ENCODE measurements around the gene ZNF423. TPM values are rescaled to one million over a fixed set of nuclear protein-coding genes. Genes with fewer than 3 reads are reported as not detected.

The ZNF423 gene
- total RNA-seq, 3 donors from 2014 or later (not counting 1 experiment from before 2014, with no cell fraction given), result not detected

DNA sequence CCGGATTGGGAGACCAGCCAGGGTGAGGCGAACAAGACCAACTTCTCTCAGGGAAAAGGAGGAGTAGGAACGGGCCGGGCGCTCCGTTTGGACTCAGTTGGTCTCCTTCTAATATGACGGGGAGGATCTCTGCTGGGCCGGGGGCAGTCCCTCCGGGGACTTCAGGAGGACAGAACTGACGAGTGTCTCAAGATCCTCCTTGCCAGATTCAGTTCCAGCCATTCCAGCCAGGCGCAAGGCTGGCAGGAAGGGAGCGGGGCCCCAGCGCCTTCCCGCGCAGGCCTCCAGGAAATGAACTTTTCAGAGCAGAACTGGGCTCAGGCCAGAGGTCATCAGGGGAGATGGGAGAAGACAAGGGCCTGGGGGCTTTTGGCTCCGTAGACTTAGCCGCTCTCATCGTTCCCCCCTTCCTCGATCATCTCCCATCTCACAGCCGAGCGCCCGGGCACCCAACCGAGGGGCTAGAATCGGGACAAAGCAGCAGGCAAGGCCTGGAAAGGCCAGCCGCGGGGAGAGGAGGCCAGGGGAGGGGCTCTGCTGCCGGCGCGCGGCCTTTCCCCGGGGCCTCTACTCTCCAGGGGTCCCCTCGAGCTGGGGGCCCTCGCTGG, 1.6 kb downstream of the ZNF423 start:
- peaks cover 29% of the 10 kb centered on the region for H3K27me3 ChIP-seq (ENCODE audit: control insufficient read depth, insufficient read depth, low read length)
- intact Hi-C loops (cut with micrococcal nuclease), result no loop called here
- no peak overlapping the region for H3K4me3 ChIP-seq (ENCODE audit: low read length)
- DNase-seq (no peak), ATAC-seq (no peak)
- H3K36me3 ChIP-seq (ENCODE audit: control insufficient read depth, insufficient read depth, low read length), result no peaks in the 10 kb centered on the region
- H3K4me1 Mint-ChIP-seq, result peaks cover 0 to 5% of the 10 kb centered on the region in 2 donors
- TF ChIP-seq, protein P1, sequence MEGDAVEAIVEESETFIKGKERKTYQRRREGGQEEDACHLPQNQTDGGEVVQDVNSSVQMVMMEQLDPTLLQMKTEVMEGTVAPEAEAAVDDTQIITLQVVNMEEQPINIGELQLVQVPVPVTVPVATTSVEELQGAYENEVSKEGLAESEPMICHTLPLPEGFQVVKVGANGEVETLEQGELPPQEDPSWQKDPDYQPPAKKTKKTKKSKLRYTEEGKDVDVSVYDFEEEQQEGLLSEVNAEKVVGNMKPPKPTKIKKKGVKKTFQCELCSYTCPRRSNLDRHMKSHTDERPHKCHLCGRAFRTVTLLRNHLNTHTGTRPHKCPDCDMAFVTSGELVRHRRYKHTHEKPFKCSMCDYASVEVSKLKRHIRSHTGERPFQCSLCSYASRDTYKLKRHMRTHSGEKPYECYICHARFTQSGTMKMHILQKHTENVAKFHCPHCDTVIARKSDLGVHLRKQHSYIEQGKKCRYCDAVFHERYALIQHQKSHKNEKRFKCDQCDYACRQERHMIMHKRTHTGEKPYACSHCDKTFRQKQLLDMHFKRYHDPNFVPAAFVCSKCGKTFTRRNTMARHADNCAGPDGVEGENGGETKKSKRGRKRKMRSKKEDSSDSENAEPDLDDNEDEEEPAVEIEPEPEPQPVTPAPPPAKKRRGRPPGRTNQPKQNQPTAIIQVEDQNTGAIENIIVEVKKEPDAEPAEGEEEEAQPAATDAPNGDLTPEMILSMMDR (IDR thresholded peaks at IDR 0.05), result no peak
- H3K4me3 Mint-ChIP-seq, result peak overlapping the region; percentile 84
- H3K4me1 ChIP-seq (ENCODE audit: control insufficient read depth, insufficient read depth, low read length), result peaks cover 31% of the 10 kb centered on the region
- WGBS (ENCODE audit: insufficient coverage), result 59% methylated on average over 30 of the region's 33 CpGs
- H3K9me3 ChIP-seq (ENCODE audit: control insufficient read depth, insufficient read depth, low read length), result no peaks in the 10 kb centered on the region
- no peak overlapping the region for H3K27ac Mint-ChIP-seq
- no peaks in the 10 kb centered on the region for H3K36me3 Mint-ChIP-seq
- H3K27ac ChIP-seq (ENCODE audit: low read length), result no peak overlapping the region
- peaks cover 30 to 31% of the 10 kb centered on the region in 2 donors for H3K27me3 Mint-ChIP-seq (ENCODE audit: low read depth in 2 of 2)
- H3K9me3 Mint-ChIP-seq, result no peaks in the 10 kb centered on the region

DNA sequence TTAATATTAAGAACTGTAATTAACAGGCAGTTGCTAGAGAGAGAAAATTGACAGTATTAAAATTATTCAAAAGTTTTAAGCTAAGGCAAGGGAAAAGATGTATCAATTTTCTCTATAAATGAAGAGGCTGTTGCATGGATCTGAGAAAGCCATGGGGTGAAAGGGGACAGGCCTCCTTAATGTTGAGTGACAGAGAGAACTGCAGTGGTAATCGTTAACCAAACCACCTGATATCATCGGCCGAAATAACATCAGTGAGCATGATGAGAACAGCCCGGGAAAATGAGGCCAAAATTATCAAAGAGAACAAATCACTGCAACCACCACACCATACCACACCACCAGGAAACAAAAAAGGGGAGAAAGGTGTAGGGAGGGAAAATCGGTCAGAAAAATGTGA, 3.6 kb downstream of the ZNF423 start:
- H3K4me1 ChIP-seq (ENCODE audit: control insufficient read depth, insufficient read depth, low read length), result peaks cover 14% of the 10 kb centered on the region
- no peaks in the 10 kb centered on the region for H3K36me3 ChIP-seq (ENCODE audit: control insufficient read depth, insufficient read depth, low read length)
- no peak overlapping the region for H3K27ac ChIP-seq (ENCODE audit: low read length)
- Mint-ChIP-seq H3K36me3 (no peaks in the 10 kb centered on the region), H3K27me3 (ENCODE audit: low read depth in 2 of 2) (peaks cover 25 to 31% of the 10 kb centered on the region in 2 donors), H3K27ac (no peak overlapping the region), H3K4me3 (peak overlapping the region; percentile 18), H3K4me1 (peaks cover 0 to under 1% of the 10 kb centered on the region in 2 donors), H3K9me3 (no peaks in the 10 kb centered on the region)
- intact Hi-C loops (cut with micrococcal nuclease), result no loop called here
- peaks cover 14% of the 10 kb centered on the region for H3K27me3 ChIP-seq (ENCODE audit: control insufficient read depth, insufficient read depth, low read length)
- DNase-seq, result no peak
- H3K9me3 ChIP-seq (ENCODE audit: control insufficient read depth, insufficient read depth, low read length), result no peaks in the 10 kb centered on the region
- 100% methylated on average over 1 of the region's 5 CpGs for WGBS (ENCODE audit: insufficient coverage)
- ATAC-seq, result no peak
- TF ChIP-seq, protein P1 (IDR thresholded peaks at IDR 0.05), result no peak
- no peak overlapping the region for H3K4me3 ChIP-seq (ENCODE audit: low read length)

DNA sequence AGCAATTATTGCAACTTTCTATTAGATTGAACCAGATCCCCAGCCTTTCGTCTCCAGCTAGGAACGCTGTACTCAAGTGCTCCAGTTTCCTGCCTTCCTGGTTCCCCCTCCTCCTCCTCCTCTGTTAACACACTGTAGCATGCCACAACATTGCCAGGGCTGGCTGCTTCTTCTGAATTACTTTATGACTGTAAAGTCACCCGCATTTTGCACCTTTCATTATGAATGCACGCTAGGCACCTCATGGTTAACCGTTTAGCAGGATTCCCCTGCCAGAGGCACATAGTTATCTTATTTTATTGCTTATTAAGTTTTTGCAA, 4.5 kb downstream of the ZNF423 start:
- no peak for ATAC-seq
- 87% methylated on average over 5 of the region's 5 CpGs for WGBS (ENCODE audit: insufficient coverage)
- H3K27me3 Mint-ChIP-seq (ENCODE audit: low read depth in 2 of 2), result peaks cover 22 to 31% of the 10 kb centered on the region in 2 donors

More for the DNA sequence above, 4.5 kb downstream of the ZNF423 start:
- Histone ChIP-seq H3K4me3 (ENCODE audit: low read length) (no peak overlapping the region), H3K27ac (ENCODE audit: low read length) (no peak overlapping the region), H3K4me1 (ENCODE audit: control insufficient read depth, insufficient read depth, low read length) (peaks cover 9% of the 10 kb centered on the region), H3K36me3 (ENCODE audit: control insufficient read depth, insufficient read depth, low read length) (no peaks in the 10 kb centered on the region), H3K9me3 (ENCODE audit: control insufficient read depth, insufficient read depth, low read length) (no peaks in the 10 kb centered on the region), H3K27me3 (ENCODE audit: control insufficient read depth, insufficient read depth, low read length) (peaks cover 13% of the 10 kb centered on the region)
- Mint-ChIP-seq H3K4me3 (no peak overlapping the region), H3K9me3 (no peaks in the 10 kb centered on the region), H3K36me3 (no peaks in the 10 kb centered on the region), H3K4me1 (no peaks in the 10 kb centered on the region), H3K27ac (no peak overlapping the region)
- intact Hi-C loops (cut with micrococcal nuclease), result no loop called here
- DNase-seq, result no peak
- TF ChIP-seq, protein P1 (IDR thresholded peaks at IDR 0.05), result no peak
